MCF 10A (cell line): ENCODE data around the gene HOXB6. TPM values are rescaled to one million over a fixed set of nuclear protein-coding genes. Genes with fewer than 3 reads are reported as not detected.
A peak's percentile ranks its signal among the peaks of the same experiment; 100 is the strongest.

Experiments used
- Bru-seq: library from RNA; stranded (reverse); fragments of 400-500 nt; gene quantifications from one replicate; lab custom pipeline; 2021; lab: Mats Ljungman, UMichigan
- BruChase-seq, 2 experiments: library from RNA; stranded (reverse); fragments of 400-500 nt; gene quantifications; one replicate each; lab custom pipeline; 2021; lab: Mats Ljungman, UMichigan
- BruUV-seq: library from RNA; stranded (reverse); fragments of 400-500 nt; replicated peaks from 2 replicates; lab custom pipeline; 2021; lab: Mats Ljungman, UMichigan
- CTCF ChIA-PET: fragments of 300-600 bp; sonication (Branson Sonifier 250); formaldehyde crosslinking; extraction: SDS; loops from one replicate; lab custom pipeline; 2021; ENCODE audit warnings: antibody characterized with exemption, inconsistent platforms; lab: Yijun Ruan, JAX
- POLR2A ChIA-PET: fragments of 300-600, 350-650 bp; sonication (Branson Sonifier 250); formaldehyde crosslinking; extraction: SDS; loops from one replicate; lab custom pipeline; 2020; ENCODE audit warnings: antibody characterized with exemption, inconsistent platforms; lab: Yijun Ruan, JAX
- DNase-seq: peaks from one replicate; pipeline ENCODE4 v3.0.0-alpha.2; 2018; ENCODE audit not compliant: unreplicated experiment
- H3K27ac Mint-ChIP-seq: one replicate; pipeline ENCODE4 v1.8.0; 2022; ENCODE audit warnings: mild to moderate bottlenecking, low read depth, mixed read lengths; ENCODE audit not compliant: unreplicated experiment
- H3K27me3 Mint-ChIP-seq: one replicate; pipeline ENCODE4 v1.8.0; 2022; ENCODE audit warnings: mixed read lengths; ENCODE audit not compliant: insufficient read depth, unreplicated experiment
- H3K36me3 Mint-ChIP-seq: one replicate; pipeline ENCODE4 v1.8.0; 2022; ENCODE audit warnings: mild to moderate bottlenecking, moderate library complexity, mixed read lengths; ENCODE audit not compliant: insufficient read depth, unreplicated experiment
- H3K4me1 Mint-ChIP-seq: one replicate; pipeline ENCODE4 v1.8.0; 2022; ENCODE audit warnings: mixed read lengths; ENCODE audit not compliant: insufficient read depth, unreplicated experiment
- H3K4me3 Mint-ChIP-seq: one replicate; pipeline ENCODE4 v1.8.0; 2022; ENCODE audit warnings: mild to moderate bottlenecking, moderate library complexity, mixed read lengths; ENCODE audit not compliant: unreplicated experiment
- H3K9me3 Mint-ChIP-seq: one replicate; pipeline ENCODE4 v1.8.0; 2022; ENCODE audit warnings: mixed read lengths; ENCODE audit not compliant: unreplicated experiment
- CTCF ChIP-seq: fragments of 200-600 bp; IDR thresholded peaks from one replicate; pipeline ENCODE4 v1.8.0; 2022; ENCODE audit warnings: antibody characterized with exemption, mild to moderate bottlenecking; ENCODE audit not compliant: unreplicated experiment
- intact Hi-C: fragments of 100-400 bp; cut with micrococcal nuclease; formaldehyde crosslinking; loops from 2 replicates; pipeline ENCODE4 v1.14.1; 2022
- long read RNA-seq: library from polyadenylated mRNA; stranded (forward); transcript quantifications from one replicate; pipeline ENCODE4 v2.0.0, GENCODE V29; 2022
- total RNA-seq: library from RNA; stranded (reverse); gene quantifications from 2 replicates; pipeline ENCODE4 v1.2.3, GENCODE V29; 2022

Gene HOXB6
- total RNA-seq (0.37 TPM in 1 of 2 replicates, not detected in the other), Bru-seq, nascent RNA (percentile 9 among the genes with signal in this experiment), BruChase-seq, experiment 1, labeled RNA remaining after a 6-hour chase (percentile 14 among the genes with signal in this experiment), BruChase-seq, experiment 2, labeled RNA remaining after a 2-hour chase (percentile 13 among the genes with signal in this experiment)
- long read RNA-seq = 0 reads

- Mint-ChIP-seq H3K9me3 (no peaks in the 10 kb centered on the region), H3K27me3 (peaks cover 91% of the 10 kb centered on the region), H3K36me3 (no peaks in the 10 kb centered on the region), H3K27ac (no peak within 1 kb of the TSS), H3K4me3 (no peak within 1 kb of the TSS), H3K4me1 (peaks cover 5% of the 10 kb centered on the region)
- BruUV-seq = no TSS peak
- no peak for TF ChIP-seq CTCF
- ChIA-PET POLR2A (no interaction called here), CTCF (interaction anchor here (0.7 to 1.6 kb wide), 2 partner anchors 10 kb away, joined by 4 read pairs; no protein-coding TSS in a partner anchor)
- intact Hi-C loops = no loop called here
- no peak for DNase-seq
These were observed at the start of gene HOXB6 for GRCh38 chr17:48604770-48605329. Gene HOXB6 (minus strand): TSS chr17:48604986. CDS start chr17:48598150, 6,836 bp downstream.

GRCh38 chr17:48649741-48650140 lies 45.0 kb upstream of the HOXB6 start:
- no peak for TF ChIP-seq CTCF
- POLR2A ChIA-PET = no interaction called here

GRCh38 chr17:48647963-48648245 lies 43.1 kb upstream of the HOXB6 start:
- Mint-ChIP-seq H3K27me3 (peaks cover 72% of the 10 kb centered on the region), H3K4me3 (no peak overlapping the region), H3K27ac (no peak overlapping the region), H3K36me3 (no peaks in the 10 kb centered on the region), H3K9me3 (no peaks in the 10 kb centered on the region), H3K4me1 (peaks cover 6% of the 10 kb centered on the region)
- POLR2A ChIA-PET = no interaction called here
- intact Hi-C loops = no loop called here
- no TSS peak for BruUV-seq
- no peak for DNase-seq
- TF ChIP-seq CTCF = no peak
- CTCF ChIA-PET = interaction anchor here (0.6 to 0.8 kb wide), 5 partner anchors 15 to 390 kb away, joined by 3 to 4 read pairs (median 3); no protein-coding TSS in a partner anchor

More at GRCh38 chr17:48649741-48650140, 45.0 kb upstream of the HOXB6 start:
- intact Hi-C loops = no loop called here
- Mint-ChIP-seq H3K27ac (no peak overlapping the region), H3K27me3 (peaks cover 54% of the 10 kb centered on the region), H3K4me1 (peaks cover 6% of the 10 kb centered on the region), H3K4me3 (no peak overlapping the region), H3K9me3 (no peaks in the 10 kb centered on the region), H3K36me3 (no peaks in the 10 kb centered on the region)
- CTCF ChIA-PET = interaction anchor here (0.7 to 0.8 kb wide), 2 partner anchors 35 to 46 kb away, joined by 3 to 4 read pairs; no protein-coding TSS in a partner anchor
- DNase-seq = no peak
- BruUV-seq = no TSS peak

GRCh38 chr17:48647103-48647962 lies 42.5 kb upstream of the HOXB6 start:
- intact Hi-C loops = no loop called here
- no TSS peak for BruUV-seq
- CTCF ChIA-PET = interaction anchor here (0.6 to 0.8 kb wide), 5 partner anchors 15 to 390 kb away, joined by 3 to 4 read pairs (median 3); no protein-coding TSS in a partner anchor
- H3K4me3 Mint-ChIP-seq = no peak overlapping the region
- H3K9me3 Mint-ChIP-seq = no peaks in the 10 kb centered on the region
- no peak for DNase-seq
- peaks cover 78% of the 10 kb centered on the region for H3K27me3 Mint-ChIP-seq
- peaks cover 6% of the 10 kb centered on the region for H3K4me1 Mint-ChIP-seq
- POLR2A ChIA-PET = interaction anchor here (0.6 kb wide), 1 partner anchor 29 kb away, joined by 3 read pairs; no protein-coding TSS in a partner anchor
- H3K36me3 Mint-ChIP-seq = no peaks in the 10 kb centered on the region
- no peak overlapping the region for H3K27ac Mint-ChIP-seq
- TF ChIP-seq CTCF = no peak
